ENCODE data around the gene GMIP.
"Not testable (repeated sequence)": the region's sequence is repeated elsewhere in the genome, so short reads cannot be mapped to it uniquely, and the experiment has no call there.

The GMIP gene

GRCh38 chr19:19635313-19635702 is 8.1 kb downstream of the GMIP start:
- no peak for DNase-seq

GRCh38 chr19:19634516-19635312 is 8.7 kb downstream of the GMIP start:
- DNase-seq, result no peak

DNA sequence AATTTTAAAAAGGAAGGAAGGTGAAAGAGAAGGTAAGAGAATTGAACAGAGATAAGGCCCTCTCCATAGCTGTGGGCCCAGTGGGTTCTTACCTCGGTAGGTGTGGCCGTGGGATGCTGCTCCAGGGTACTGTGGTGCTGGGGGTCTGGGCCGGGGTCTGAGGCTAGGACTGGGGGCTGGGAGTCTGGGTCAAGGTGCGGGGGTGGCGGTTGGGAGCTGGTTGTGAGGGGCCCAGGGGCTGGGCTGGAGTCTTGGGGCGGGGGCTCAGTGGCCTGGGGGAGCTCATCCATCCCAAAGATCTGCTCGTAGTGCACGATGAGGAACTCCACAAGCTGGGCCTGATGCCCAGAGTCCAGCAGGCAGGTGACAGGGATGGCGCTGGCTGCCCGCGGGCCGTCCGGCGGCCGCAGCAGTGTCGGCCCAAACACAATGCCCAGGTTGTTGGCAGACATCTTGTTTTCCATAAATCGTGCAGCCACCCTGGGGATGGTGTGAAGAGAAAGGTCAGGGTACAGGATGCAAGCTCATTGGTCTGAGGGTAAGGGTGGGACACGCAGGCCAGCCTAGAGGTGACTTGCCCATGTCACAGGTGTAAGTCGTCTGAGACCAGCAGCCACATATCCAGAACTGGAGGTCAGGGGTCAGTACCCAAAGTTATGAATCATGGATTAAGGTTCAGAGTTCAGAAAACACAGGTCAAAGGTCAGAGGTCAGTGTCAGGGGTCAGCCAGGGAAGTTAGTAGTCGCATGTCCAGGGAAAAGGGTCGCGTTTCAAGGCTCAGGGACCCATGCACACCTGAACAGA is 9.5 kb downstream of the GMIP start:
- DNase-seq, result no peak

- DNase-seq, result no peak
Observed at GRCh38 chr19:19632661-19633060, 10.8 kb downstream of the GMIP start.

DNA sequence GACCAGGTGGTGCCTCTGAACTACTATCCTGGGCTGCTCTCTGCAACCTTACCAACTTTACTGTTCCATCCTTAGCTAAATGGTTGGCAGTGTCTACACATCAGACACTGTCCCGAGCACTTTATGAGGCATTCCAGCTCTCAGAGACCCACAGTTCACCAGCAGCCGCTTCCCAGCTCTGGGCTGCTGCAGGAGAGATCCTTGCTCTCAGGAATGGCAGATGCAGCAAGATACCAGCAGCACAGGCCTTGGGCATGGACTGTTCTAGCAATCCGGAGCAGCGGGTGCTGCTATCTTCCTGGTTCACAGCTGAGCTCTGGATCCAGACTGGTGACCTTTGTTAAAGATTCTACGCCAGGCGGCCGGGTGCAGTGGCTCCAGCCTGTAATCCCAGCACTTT is 12.1 kb downstream of the GMIP start:
- DNase-seq, result no peak

- DNase-seq, result no peak
Observed at GRCh38 chr19:19630426-19630825, 13.0 kb downstream of the GMIP start.

DNA sequence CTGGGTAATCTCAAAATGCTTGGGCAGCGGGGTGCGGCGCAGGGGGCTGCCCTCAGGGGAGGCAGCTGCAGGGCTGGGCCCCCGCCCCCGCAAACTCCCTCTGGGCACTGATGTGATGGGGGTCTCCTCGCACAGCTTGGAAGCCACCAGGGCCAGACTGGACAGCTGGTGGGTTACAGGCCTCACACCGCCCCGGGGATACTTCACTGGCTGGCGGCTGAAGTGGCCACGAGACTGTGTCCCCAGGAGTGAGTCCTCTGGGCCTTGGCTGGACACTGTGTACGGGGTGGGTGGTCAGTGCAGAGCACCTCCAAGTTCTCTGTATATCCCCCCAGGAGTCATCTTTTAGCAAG is 13.4 kb downstream of the GMIP start:
- DNase-seq, result no peak

GRCh38 chr19:19628501-19629134 is 14.8 kb downstream of the GMIP start:
- DNase-seq, result peak; percentile 69

GRCh38 chr19:19627621-19628500 is 15.6 kb downstream of the GMIP start, which contains the start of gene LPAR2:
TSS of gene LPAR2 (minus strand) at chr19:19628220. CDS start at chr19:19627275, 945 bp downstream.
- peak; percentile 86 for DNase-seq

DNA sequence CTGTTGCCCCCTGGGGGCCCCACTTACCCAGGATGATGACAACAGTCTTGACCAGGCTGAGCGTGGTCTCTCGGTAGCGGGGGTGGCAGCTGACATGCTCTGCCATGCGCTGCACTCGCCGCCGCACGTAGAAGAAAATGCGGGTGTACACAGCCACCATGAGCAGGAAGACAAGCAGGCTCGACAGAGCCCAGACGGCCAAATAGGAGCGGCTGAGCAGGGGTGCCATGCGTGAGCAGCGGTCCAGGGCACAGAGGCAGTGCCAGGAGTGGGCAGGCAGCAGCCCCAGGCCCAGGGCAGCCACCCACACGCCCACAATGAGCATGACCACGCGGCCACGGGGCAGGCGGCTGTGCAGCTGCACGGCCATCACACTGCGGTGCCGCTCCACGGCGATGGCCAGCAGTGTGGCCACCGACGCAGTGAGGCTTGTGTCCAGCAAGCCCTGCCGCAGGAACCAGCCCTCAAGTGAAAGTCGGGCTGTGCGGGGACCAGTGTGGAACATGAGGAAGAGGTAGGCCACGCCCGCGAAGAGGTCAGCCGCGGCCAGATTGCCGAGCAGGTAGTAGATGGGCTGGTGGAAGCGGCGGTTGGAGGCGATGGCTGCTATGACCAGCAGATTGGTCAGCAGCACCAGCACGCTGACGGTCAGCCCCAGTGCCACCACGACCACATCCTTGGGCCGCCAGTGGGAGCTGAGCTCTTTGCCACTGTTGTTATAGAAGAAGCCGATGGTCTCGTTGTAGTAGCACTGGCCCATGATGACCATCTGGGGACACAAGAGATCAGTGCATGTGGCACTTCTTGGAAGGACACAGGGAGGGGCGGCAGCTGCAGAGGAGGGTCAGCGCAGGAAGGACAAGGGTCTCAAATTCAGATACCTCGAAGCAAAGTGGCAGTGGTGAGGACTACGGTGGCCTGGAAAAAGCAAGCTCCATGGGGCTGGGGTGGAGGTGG is 16.7 kb downstream of the GMIP start:
- no peak for DNase-seq

DNA sequence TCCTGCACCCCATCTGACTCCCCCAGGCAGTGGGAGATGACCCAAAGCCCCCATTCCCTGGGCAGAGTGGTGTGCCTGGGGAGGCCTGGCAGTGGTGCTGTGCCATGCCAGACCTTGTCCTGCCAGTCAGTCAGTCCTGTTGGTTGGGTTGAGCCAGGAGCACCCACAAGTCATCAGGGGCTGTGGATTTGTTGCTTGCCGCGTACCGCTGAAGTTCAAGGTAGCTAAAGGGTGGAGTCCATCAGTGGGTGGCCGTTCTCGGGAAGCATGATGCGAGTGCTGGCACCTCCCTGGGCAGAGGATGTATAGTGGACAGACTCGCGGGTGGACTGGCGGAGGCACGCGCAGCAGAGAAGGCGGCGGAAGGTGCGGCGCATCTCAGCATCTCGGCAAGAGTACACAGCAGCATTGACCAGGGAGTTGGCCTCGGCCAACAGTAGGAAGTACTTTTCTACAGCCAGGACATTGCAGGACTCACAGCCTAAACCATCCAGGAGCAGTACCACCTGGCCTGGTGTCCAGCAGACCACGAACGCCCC is 19.4 kb downstream of the GMIP start:
- no peak for DNase-seq

GRCh38 chr19:19623383-19623782 is 20.1 kb downstream of the GMIP start:
- no peak for DNase-seq

DNA sequence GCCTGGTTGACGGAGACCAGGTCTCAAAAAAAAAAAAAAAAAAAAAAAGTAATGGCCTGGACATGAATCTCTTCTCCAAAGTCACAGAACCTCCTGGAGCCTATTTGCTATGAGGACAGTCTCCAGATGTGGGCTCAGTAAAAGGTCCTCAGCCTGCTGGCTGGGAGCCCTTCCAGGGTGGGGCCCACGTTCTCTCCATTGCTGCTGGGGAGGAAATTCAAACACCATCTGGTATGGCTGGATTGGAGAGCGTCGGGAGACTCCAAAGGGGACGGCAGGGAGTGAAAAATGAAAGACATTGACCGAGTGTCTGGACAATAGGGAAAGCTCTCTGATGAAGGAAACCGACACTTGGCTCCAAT is 23.6 kb downstream of the GMIP start:
- no peak for DNase-seq

DNA sequence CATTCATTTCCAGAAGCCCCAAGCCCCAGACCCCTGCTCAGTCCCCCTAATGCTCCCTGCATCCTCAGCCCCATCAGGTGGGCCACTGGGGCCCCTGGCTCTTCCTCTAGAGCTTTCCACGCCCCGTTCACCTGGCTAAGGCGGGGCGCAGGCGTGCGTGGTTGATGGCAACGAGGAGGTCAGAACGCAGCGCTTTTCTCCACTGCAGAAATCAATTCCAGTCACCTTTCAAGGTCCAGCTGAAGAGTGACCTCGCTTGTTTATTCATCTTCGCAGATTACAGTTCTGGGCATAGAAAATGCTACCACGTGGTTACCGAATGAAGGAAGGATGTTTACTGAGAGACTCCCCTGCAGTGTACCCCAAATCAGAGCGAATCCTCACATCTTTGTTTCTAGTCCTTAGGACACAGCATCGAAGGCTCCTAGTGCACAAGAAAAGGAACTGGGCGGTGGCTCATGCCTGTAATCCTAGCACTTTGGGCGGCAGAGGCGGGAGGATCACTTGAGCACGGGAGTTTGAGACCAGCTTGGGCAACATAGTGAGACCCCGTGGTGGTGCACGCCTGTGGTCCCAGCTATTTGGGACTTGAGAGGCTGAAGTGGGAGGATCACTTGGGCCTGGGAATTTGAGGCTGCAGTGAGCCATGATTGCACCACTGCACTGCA is 24.1 kb downstream of the GMIP start:
- DNase-seq, result no peak

- DNase-seq, result peak; percentile 99
Observed at GRCh38 chr19:19618219-19619051, 25.0 kb downstream of the GMIP start, which contains the start of gene PBX4. TSS of gene PBX4 (minus strand) at chr19:19618687. CDS start at chr19:19618629, 58 bp downstream.

DNA sequence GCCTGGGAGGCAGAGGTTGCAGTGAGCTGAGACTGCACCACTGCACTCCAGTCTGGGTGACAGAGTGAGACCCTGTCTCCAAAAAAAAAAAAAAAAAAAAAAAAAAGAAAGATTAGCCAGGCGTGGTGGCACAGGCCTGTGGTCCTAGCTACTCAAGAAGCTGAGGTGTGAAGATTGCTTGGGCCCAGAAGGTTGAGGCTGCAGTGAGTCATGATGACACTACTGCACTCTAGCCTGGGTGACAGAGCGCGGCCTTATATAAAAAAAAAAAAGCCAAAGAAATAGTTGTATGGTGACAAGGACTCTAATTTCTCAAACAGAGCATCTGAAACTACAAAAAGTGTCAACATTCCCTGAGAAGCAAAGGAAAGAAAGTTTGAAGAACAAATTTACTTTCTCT is 28.4 kb downstream of the GMIP start:
- no peak for DNase-seq

- DNase-seq, result no peak
Observed at GRCh38 chr19:19613506-19613905, 30.0 kb downstream of the GMIP start.

DNA sequence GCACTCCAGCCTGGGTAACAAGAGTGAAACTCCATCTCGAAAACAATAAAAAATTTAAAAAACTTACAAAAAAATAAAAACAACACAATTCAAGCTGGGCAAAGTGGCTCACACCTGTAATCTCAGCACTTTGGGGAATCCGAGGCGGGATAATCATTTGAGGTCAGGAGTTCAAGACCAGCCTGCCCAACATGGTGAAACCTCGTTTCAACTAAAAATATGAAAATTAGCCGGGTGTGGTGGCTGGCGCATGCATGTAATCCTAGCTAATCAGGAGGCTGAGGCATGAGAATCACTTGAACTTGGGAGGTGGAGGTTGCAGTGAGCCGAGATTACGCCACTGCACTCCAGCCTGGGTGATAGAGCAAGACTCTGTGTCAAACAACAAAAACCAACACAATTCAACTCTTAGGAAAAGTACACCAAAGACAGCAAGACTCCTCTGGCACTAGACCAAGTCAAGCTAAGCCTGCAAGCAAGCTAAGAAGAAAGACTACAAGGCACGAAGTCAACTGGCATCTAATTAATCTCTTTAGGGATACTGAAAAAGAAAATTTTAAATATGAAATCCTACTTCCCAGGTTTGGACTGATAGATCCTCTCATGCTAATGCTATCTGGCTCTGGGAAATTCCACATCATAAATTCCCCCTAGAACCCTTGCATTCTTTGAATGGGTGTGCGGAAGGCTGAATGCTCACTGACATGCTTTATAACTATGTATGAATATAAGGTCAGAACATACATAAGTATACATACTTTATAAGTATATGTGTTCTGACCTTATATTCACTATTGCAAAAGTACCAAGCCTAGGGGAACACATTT is 32.9 kb downstream of the GMIP start:
- no peak for DNase-seq

DNA sequence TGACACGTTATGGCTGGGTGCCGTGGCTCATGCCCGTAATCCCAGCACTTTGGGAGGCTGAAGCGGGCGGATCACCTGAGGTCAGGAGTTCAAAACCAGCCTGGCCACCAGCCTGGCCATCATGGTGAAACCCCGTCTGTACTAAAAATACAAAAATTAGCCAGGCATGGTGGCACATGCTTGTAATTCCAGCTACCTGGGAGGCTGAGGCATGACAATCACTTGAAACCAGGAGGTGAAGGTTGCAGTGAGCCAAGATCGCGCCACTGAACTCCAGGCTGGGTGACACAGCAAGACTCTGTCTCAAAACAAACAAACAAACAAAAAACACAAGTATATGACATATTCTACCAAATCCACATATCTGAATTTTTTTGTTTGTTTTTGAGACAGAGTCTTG is 36.8 kb downstream of the GMIP start:
- not testable (repeated sequence) for DNase-seq
